Measurements from ENCODE around the gene KREMEN1.

DNA sequence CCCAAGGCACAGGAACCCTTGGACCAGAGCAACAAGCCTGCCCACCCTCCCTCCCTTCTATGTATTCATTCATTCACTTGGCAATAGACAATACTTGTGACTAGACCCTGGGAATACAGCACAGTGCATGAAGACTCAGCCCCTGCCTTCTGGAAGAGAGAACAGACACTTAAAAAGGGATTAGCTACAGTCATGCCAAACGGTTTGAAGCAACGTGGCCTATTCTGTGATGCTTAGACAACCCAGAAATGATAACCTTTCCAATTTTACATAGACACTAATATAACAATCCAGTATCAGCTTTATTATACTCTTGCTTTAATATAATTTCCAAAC, 52.6 kb downstream of the KREMEN1 start:
- TF ChIP-seq, protein P1, sequence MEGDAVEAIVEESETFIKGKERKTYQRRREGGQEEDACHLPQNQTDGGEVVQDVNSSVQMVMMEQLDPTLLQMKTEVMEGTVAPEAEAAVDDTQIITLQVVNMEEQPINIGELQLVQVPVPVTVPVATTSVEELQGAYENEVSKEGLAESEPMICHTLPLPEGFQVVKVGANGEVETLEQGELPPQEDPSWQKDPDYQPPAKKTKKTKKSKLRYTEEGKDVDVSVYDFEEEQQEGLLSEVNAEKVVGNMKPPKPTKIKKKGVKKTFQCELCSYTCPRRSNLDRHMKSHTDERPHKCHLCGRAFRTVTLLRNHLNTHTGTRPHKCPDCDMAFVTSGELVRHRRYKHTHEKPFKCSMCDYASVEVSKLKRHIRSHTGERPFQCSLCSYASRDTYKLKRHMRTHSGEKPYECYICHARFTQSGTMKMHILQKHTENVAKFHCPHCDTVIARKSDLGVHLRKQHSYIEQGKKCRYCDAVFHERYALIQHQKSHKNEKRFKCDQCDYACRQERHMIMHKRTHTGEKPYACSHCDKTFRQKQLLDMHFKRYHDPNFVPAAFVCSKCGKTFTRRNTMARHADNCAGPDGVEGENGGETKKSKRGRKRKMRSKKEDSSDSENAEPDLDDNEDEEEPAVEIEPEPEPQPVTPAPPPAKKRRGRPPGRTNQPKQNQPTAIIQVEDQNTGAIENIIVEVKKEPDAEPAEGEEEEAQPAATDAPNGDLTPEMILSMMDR (IDR thresholded peaks at IDR 0.05; ENCODE audit: poor library complexity): no peak
- TF ChIP-seq EZH2 (IDR thresholded peaks at IDR 0.05; ENCODE audit: borderline replicate concordance): no peak
